ENCODE results near the gene SLC26A11.

SLC26A11 gene

DNA sequence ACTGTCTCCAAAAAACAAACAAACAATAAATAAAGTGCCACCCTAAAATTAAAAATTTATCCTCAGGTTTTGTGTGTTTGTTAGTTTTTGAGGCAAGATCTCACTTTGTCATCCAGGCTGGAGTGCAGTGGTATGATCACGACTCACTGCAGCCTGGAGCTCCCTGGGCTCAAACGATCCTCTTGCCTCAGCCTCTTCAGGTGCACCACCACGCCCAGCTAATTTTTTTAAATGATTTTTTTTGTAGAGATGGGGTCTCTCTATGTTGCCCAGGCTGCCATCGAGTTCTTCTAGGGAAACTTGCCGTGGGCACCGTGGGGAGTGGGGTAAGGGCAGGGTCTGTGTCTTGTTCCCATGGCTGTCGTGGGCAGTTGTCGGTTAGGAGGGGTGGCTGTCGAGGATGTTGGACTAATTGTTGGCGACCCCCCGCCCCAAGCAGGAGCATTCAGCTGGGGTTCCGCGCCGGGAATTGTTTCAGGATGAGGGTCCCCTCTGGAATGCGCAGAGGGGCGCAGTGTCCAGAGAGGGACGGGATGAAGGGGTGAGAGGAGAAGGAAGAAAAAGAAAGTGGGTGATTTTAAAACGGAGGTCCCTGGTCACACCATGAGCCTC lies 39.3 kb downstream of the SLC26A11 start:
- Histone ChIP-seq H3K4me3 (ENCODE audit: low read length) (peak overlapping the region; percentile 50; the same call in 1 of the 2 replicates), H3K4me1 (ENCODE audit: control insufficient read depth, low read length) (peaks cover 32% of the 10 kb centered on the region), H3K27me3 (ENCODE audit: control insufficient read depth, low read length) (peaks cover 59% of the 10 kb centered on the region), H3F3A (ENCODE audit: control insufficient read depth, insufficient read depth) (peaks cover 24% of the 10 kb centered on the region), H4K20me1 (ENCODE audit: control insufficient read depth, insufficient read depth, low read depth, low read length) (peaks cover 4% of the 10 kb centered on the region; the same call in 1 of the 2 replicates), H3K4me2 (ENCODE audit: low read length) (peak overlapping the region; percentile 33; the same call in 1 of the 2 replicates), H3K9me3 (ENCODE audit: control insufficient read depth, insufficient read depth, low read length) (no peaks in the 10 kb centered on the region), H3K36me3 (ENCODE audit: control insufficient read depth, low read length) (no peaks in the 10 kb centered on the region), H3K27ac (ENCODE audit: low read depth, low read length) (no peak overlapping the region), H3K9me2 (replicated peaks; ENCODE audit: control insufficient read depth, low read length) (no peaks in the 10 kb centered on the region), H3K79me2 (ENCODE audit: control insufficient read depth, low read length) (no peaks in the 10 kb centered on the region)
- TF ChIP-seq, protein P1, sequence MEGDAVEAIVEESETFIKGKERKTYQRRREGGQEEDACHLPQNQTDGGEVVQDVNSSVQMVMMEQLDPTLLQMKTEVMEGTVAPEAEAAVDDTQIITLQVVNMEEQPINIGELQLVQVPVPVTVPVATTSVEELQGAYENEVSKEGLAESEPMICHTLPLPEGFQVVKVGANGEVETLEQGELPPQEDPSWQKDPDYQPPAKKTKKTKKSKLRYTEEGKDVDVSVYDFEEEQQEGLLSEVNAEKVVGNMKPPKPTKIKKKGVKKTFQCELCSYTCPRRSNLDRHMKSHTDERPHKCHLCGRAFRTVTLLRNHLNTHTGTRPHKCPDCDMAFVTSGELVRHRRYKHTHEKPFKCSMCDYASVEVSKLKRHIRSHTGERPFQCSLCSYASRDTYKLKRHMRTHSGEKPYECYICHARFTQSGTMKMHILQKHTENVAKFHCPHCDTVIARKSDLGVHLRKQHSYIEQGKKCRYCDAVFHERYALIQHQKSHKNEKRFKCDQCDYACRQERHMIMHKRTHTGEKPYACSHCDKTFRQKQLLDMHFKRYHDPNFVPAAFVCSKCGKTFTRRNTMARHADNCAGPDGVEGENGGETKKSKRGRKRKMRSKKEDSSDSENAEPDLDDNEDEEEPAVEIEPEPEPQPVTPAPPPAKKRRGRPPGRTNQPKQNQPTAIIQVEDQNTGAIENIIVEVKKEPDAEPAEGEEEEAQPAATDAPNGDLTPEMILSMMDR (IDR thresholded peaks at IDR 0.05; ENCODE audit: low read depth, low read length, poor library complexity, severe bottlenecking) = no peak
- no peak for TF ChIP-seq EZH2phosphoT487 (IDR thresholded peaks at IDR 0.05; ENCODE audit: borderline replicate concordance, low read length)

DNA sequence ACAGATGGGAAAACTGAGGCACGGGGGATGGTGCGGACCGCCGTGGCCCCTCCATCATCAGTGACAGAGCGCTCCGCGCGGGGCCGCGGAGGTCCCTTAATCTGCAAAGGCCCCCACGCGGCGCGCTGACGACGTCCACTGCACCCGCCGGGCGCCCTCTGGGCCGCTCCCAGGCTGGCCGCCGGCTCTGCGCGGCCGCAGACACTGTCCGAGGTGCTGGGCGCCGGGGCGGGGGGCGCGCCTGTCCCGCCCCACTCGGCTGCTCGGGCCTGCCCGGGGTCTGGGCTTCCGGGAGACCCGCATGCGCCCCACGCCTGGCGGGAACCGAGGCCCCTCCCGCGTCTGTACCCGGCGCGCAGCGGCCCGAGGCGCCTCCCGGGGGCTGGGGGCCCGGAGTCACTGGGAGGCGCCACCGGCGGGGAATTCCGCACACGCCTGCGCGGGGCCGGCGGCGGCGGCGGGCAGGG lies 39.9 kb downstream of the SLC26A11 start:
- Histone ChIP-seq H3K4me3 (ENCODE audit: low read length) (peak overlapping the region; percentile 50), H3K79me2 (ENCODE audit: control insufficient read depth, low read length) (no peaks in the 10 kb centered on the region), H3K9me2 (replicated peaks; ENCODE audit: control insufficient read depth, low read length) (no peaks in the 10 kb centered on the region), H3K4me1 (ENCODE audit: control insufficient read depth, low read length) (peaks cover 32% of the 10 kb centered on the region), H4K20me1 (ENCODE audit: control insufficient read depth, insufficient read depth, low read depth, low read length) (peaks cover 4% of the 10 kb centered on the region; the same call in 1 of the 2 replicates), H3K36me3 (ENCODE audit: control insufficient read depth, low read length) (no peaks in the 10 kb centered on the region), H3K27ac (ENCODE audit: low read depth, low read length) (no peak overlapping the region), H3F3A (ENCODE audit: control insufficient read depth, insufficient read depth) (peaks cover 24% of the 10 kb centered on the region), H3K27me3 (ENCODE audit: control insufficient read depth, low read length) (peaks cover 59% of the 10 kb centered on the region), H3K9me3 (ENCODE audit: control insufficient read depth, insufficient read depth, low read length) (no peaks in the 10 kb centered on the region), H3K4me2 (ENCODE audit: low read length) (peak overlapping the region; percentile 33; the same call in 1 of the 2 replicates)
- TF ChIP-seq, protein P1 (IDR thresholded peaks at IDR 0.05; ENCODE audit: low read depth, low read length, poor library complexity, severe bottlenecking) = no peak
- TF ChIP-seq EZH2phosphoT487 (IDR thresholded peaks at IDR 0.05; ENCODE audit: borderline replicate concordance, low read length) = no peak

DNA sequence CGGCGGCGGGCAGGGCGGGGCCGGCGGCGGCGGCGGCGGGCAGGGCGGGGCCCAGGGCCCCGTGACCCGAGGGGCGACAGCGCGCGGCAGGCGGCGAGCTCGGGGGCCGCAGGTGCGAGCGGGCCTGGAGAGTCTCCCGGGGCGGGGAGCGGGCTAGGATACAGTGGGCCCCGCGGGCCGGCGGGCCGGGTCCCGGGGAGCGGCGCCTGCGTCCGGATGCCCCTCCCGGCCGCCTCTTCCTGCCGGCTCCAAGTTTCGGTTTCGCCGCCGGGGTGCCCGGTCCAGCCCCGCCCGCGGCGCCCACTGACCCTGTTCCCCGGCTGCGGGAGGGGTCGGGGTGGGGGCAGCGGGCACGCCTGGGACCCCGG lies 40.5 kb downstream of the SLC26A11 start, which contains the start of gene RNF213:
RNF213 (plus strand) TSS at position 62 of the 368 bp plus-strand sequence. CDS start 2,830 bp downstream, outside the sequence.
- Histone ChIP-seq H3K4me1 (ENCODE audit: control insufficient read depth, low read length) (peaks cover 32% of the 10 kb centered on the region), H3K27ac (ENCODE audit: low read depth, low read length) (no peak within 1 kb of the TSS), H3K9me3 (ENCODE audit: control insufficient read depth, insufficient read depth, low read length) (no peaks in the 10 kb centered on the region), H3K9me2 (replicated peaks; ENCODE audit: control insufficient read depth, low read length) (no peaks in the 10 kb centered on the region), H3F3A (ENCODE audit: control insufficient read depth, insufficient read depth) (peaks cover 24% of the 10 kb centered on the region), H3K4me3 (ENCODE audit: low read length) (peak within 1 kb of the TSS; percentile 71), H4K20me1 (ENCODE audit: control insufficient read depth, insufficient read depth, low read depth, low read length) (peaks cover 4% of the 10 kb centered on the region; the same call in 1 of the 2 replicates), H3K79me2 (ENCODE audit: control insufficient read depth, low read length) (no peaks in the 10 kb centered on the region), H3K4me2 (ENCODE audit: low read length) (peak within 1 kb of the TSS; percentile 88), H3K27me3 (ENCODE audit: control insufficient read depth, low read length) (peaks cover 66% of the 10 kb centered on the region), H3K36me3 (ENCODE audit: control insufficient read depth, low read length) (no peaks in the 10 kb centered on the region)
- TF ChIP-seq, protein P1 (IDR thresholded peaks at IDR 0.05; ENCODE audit: low read depth, low read length, poor library complexity, severe bottlenecking) = no peak
- TF ChIP-seq EZH2phosphoT487 (IDR thresholded peaks at IDR 0.05; ENCODE audit: borderline replicate concordance, low read length) = no peak

Data from DOHH2 (cell line).